Thymus (tissue), 11 donors: ENCODE results near the gene CAPN15. TPM values are rescaled to one million over a fixed set of nuclear protein-coding genes. Genes with fewer than 3 reads are reported as not detected.

ENCODE experiments used
- DNase-seq, 9 donors: peaks; one replicate each; pipeline ENCODE4 v3.0.0-alpha.2; 2013; ENCODE audit warnings: low spot score in 9 of 9, low read depth in 6 of 9, missing footprints in 1 of 9
- H3K27ac ChIP-seq, 2 donors: one replicate each; pipeline ENCODE4 v1.5.1; 2013; ENCODE audit warnings: control low read depth in 1 of 2, low read depth in 1 of 2, low read length in 1 of 2, mild to moderate bottlenecking in 1 of 2, moderate library complexity in 1 of 2
- H3K27me3 ChIP-seq, 2 donors: one replicate each; pipeline ENCODE4 v1.5.1; 2013; ENCODE audit warnings: low read length in 1 of 2; ENCODE audit not compliant: control insufficient read depth in 2 of 2, insufficient read depth in 1 of 2
- H3K36me3 ChIP-seq, 2 donors: one replicate each; pipeline ENCODE4 v1.5.1; 2013; ENCODE audit warnings: low read length in 1 of 2, mild to moderate bottlenecking in 1 of 2, moderate library complexity in 1 of 2; ENCODE audit not compliant: control insufficient read depth in 2 of 2, insufficient read depth in 2 of 2
- H3K4me1 ChIP-seq, 2 donors: one replicate each; pipeline ENCODE4 v1.5.1; 2013; ENCODE audit warnings: low read length in 2 of 2; ENCODE audit not compliant: control insufficient read depth in 2 of 2, insufficient read depth in 2 of 2
- H3K4me3 ChIP-seq, 2 donors: one replicate each; pipeline ENCODE4 v1.5.1; 2013; ENCODE audit warnings: low read length in 2 of 2, control low read depth in 1 of 2, mild to moderate bottlenecking in 1 of 2
- H3K9me3 ChIP-seq, 2 donors: one replicate each; pipeline ENCODE4 v1.5.1; 2013; ENCODE audit warnings: low read length in 1 of 2, mild to moderate bottlenecking in 1 of 2; ENCODE audit not compliant: control insufficient read depth in 2 of 2, insufficient read depth in 1 of 2
- WGBS: extraction: QIAGEN DNeasy Blood & Tissue Kit; methylation state at CpG from one replicate; pipeline ENCODE4 v1.1.7; 2013; 5-methylcytosine and 5-hydroxymethylcytosine counted together
- polyA plus RNA-seq: library from polyadenylated mRNA; stranded (reverse); fragments of 200-250 nt; gene quantifications from one replicate; pipeline ENCODE4 v1.2.3, GENCODE V29; 2013
- total RNA-seq: library from RNA; stranded (reverse); fragments of 120-200 nt; gene quantifications from one replicate; pipeline ENCODE4 v1.2.4, GENCODE V29; 2013
- donor health status: healthy.

Gene CAPN15
- total and polyA plus RNA-seq, 2 donors = 16.8 to 40.4 TPM

DNA sequence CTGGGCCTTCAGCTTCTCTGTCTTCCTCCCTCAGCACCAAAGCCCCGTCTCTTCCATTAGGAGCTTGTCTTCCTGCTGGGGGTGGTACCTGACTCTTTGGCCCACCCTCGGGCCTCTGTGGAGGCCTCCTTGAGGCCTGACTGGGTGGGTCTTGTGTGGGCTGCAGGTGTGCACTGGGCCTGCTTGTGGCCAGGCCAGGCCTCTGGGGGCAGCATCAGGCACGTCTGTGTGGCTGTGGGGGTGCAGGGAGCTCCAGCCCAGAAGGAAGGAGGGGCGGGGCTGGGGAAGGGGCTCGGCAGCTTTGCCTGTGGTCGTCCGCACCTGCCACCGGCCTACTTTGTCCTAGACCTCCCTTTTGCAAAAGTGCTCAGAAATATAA, 49.3 kb downstream of the CAPN15 start:
- Histone ChIP-seq H3K4me3 (no peak overlapping the region), H3K27ac (peak overlapping the region in 1 of 2 donors; percentile 17), H3K4me1 (peaks cover 2 to 14% of the 10 kb centered on the region in 2 donors), H3K36me3 (peaks cover 24 to 50% of the 10 kb centered on the region in 2 donors), H3K9me3 (no peaks in the 10 kb centered on the region), H3K27me3 (no peaks in the 10 kb centered on the region)
- 52% methylated on average over 8 of the region's 8 CpGs for WGBS
- DNase-seq = no peak

DNA sequence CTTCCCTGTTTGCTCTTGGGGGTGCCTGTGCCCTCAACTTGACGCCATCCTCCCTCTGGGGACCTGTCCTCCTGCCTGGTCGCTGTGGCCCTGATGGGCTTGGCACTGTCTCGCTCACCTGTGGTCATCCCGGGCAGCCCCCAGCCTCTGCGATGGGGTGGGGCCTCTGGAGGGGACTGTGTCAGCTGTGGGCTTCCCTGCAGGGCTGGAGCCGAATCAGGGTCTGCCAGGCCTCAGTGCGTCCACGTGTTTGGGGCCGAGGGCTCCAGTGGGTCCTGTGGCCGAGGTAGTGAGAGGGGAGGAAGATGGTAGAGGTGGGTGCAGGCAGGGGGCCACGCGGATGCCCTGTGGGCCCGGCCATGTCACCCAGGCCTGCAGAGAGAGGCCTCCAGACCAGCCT, 50.3 kb downstream of the CAPN15 start:
- H3K4me1 ChIP-seq = peaks cover 2 to 14% of the 10 kb centered on the region in 2 donors
- H3K27me3 ChIP-seq = no peaks in the 10 kb centered on the region
- peaks cover 24 to 48% of the 10 kb centered on the region in 2 donors for H3K36me3 ChIP-seq
- no peak overlapping the region for H3K4me3 ChIP-seq
- no peak for DNase-seq
- H3K27ac ChIP-seq = no peak overlapping the region
- H3K9me3 ChIP-seq = no peaks in the 10 kb centered on the region
- 98% methylated on average over 13 of the region's 13 CpGs for WGBS

DNA sequence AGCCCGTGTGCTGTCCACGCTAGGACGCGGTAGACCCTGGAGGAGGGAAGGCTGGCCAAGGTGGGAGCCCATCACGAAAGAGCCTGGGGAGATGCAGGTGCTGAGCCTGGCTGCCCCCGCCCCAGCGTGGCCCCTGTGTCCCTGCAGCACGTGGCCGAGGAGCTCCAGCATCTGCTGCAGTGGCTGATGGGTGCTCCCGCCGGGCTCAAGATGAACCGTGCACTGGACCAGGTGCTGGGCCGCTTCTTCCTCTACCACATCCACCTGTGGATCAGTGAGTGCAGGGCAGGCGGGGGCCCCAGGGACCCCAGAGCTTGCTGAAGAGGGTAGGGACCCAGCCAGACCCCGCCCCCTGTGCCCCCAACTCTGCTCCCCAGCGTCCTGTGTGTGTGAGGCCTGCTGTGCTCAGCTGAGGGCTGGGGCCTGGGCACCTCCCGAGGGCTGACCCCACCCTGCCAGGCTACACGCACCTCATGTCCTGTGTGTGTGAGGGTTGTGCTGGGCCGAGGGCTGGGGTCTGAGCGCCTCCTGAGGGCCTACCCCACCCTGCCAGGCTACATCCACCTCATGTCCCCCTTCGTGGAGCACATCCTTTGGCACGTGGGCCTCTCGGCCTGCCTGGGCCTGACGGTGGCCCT, 50.8 kb downstream of the CAPN15 start:
- Histone ChIP-seq H3K36me3 (peaks cover 24 to 53% of the 10 kb centered on the region in 2 donors), H3K9me3 (no peaks in the 10 kb centered on the region), H3K27me3 (no peaks in the 10 kb centered on the region), H3K4me1 (peaks cover 2 to 14% of the 10 kb centered on the region in 2 donors), H3K27ac (no peak overlapping the region), H3K4me3 (no peak overlapping the region)
- DNase-seq = no peak
- 97% methylated on average over 24 of the region's 24 CpGs for WGBS

DNA sequence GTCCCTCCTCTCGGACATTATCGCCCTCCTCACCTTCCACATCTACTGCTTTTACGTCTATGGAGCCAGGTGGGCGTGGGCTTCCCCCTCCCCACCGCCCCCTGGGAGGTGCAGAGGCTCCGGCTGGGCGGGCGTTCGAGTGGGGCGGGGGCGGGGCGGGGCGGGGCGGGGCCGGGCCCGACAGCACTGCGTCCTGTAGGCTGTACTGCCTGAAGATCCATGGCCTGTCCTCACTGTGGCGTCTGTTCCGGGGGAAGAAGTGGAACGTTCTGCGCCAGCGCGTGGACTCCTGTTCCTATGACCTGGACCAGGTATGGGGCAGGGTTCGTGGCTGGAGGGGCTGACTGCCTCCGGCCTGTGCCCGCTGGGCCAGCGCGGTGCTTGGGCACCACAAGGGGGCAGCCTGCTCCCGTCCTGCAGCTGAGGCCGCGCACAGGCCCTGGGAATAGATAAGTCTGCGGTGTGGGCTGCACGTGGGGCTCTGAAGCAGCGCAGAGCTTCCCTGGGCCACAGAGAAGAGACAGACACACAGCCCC, 51.4 kb downstream of the CAPN15 start:
- Histone ChIP-seq H3K9me3 (no peaks in the 10 kb centered on the region), H3K4me3 (peak overlapping the region in 1 of 2 donors; percentile 41), H3K27me3 (no peaks in the 10 kb centered on the region), H3K36me3 (peaks cover 24 to 52% of the 10 kb centered on the region in 2 donors), H3K27ac (no peak overlapping the region), H3K4me1 (peaks cover 2 to 14% of the 10 kb centered on the region in 2 donors)
- peak in 6 of 9 donors; percentile 49 to 89 (median 72) for DNase-seq
- 28% methylated on average over 34 of the region's 34 CpGs for whole genome bisulfite sequencing

DNA sequence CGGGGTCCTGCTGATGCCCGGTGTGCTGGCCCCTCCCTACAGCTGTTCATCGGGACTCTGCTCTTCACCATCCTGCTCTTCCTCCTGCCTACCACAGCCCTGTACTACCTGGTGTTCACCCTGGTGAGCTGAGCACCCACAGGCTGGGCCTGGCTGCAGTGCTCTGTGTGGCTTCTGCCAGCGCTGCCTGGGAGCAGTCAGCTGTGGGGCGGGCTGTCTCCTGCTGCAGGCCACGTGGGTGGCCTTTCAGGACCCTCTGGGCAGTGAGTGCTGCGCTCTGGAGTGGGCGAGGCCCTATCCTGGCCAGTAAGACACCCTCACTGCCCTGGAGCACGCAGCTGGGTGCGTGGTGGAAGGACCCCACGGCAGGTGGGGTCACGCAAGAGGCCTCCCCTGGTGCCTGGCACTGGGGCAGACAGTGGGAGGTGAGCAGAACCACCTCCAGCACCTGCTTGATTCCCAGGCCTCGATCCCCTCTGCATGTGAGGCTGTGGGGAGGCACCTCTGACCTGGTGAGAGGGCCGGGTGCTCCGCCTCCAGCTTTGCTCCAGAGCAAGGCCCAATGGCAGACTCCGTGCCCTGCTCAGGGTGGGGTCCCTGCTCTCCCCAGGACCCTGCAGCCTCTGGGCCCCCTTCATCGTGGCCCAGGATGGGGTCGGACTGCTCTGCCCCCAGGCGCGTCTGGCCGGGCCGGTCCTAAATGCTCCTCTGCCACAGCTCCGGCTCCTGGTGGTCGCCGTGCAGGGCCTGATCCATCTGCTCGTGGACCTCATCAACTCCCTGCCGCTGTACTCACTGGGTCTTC, 52.8 kb downstream of the CAPN15 start:
- WGBS = 98% methylated on average over 27 of the region's 27 CpGs
- peaks cover 2 to 16% of the 10 kb centered on the region in 2 donors for H3K4me1 ChIP-seq
- no peak overlapping the region for H3K4me3 ChIP-seq

GRCh38 chr16:580946-581498, 53.5 kb downstream of the CAPN15 start:
- 97% methylated on average over 19 of the region's 19 CpGs for WGBS
- DNase-seq = no peak

More for the DNA sequence above, 52.8 kb downstream of the CAPN15 start:
- Histone ChIP-seq H3K27me3 (peaks cover 0 to under 1% of the 10 kb centered on the region in 2 donors), H3K36me3 (peaks cover 14 to 38% of the 10 kb centered on the region in 2 donors), H3K27ac (no peak overlapping the region), H3K9me3 (no peaks in the 10 kb centered on the region)
- DNase-seq = no peak

GRCh38 chr16:582218-582613, 54.7 kb downstream of the CAPN15 start:
- no peak for DNase-seq
- Histone ChIP-seq H3K36me3 (peaks cover 4 to 27% of the 10 kb centered on the region in 2 donors), H3K4me1 (peaks cover 2 to 13% of the 10 kb centered on the region in 2 donors), H3K27me3 (peaks cover 0 to 4% of the 10 kb centered on the region in 2 donors), H3K9me3 (no peaks in the 10 kb centered on the region), H3K27ac (no peak overlapping the region), H3K4me3 (no peak overlapping the region)
- WGBS = 98% methylated on average over 18 of the region's 18 CpGs

More at GRCh38 chr16:580946-581498, 53.5 kb downstream of the CAPN15 start:
- Histone ChIP-seq H3K4me3 (no peak overlapping the region), H3K27me3 (peaks cover 0 to 4% of the 10 kb centered on the region in 2 donors), H3K4me1 (peaks cover 2 to 21% of the 10 kb centered on the region in 2 donors), H3K36me3 (peaks cover 8 to 31% of the 10 kb centered on the region in 2 donors), H3K27ac (no peak overlapping the region), H3K9me3 (no peaks in the 10 kb centered on the region)

GRCh38 chr16:582614-583331, 55.3 kb downstream of the CAPN15 start:
- H3K9me3 ChIP-seq = no peaks in the 10 kb centered on the region
- peaks cover 4 to 27% of the 10 kb centered on the region in 2 donors for H3K36me3 ChIP-seq
- 97% methylated on average over 21 of the region's 21 CpGs for WGBS
- no peak for DNase-seq
- H3K4me3 ChIP-seq = no peak overlapping the region
- peaks cover 0 to 4% of the 10 kb centered on the region in 2 donors for H3K27me3 ChIP-seq
- no peak overlapping the region for H3K27ac ChIP-seq
- peaks cover 4 to 18% of the 10 kb centered on the region in 2 donors for H3K4me1 ChIP-seq
